Keratinocyte (primary cell): ENCODE results near the gene SUMO1. TPM values are rescaled to one million over a fixed set of nuclear protein-coding genes. Genes with fewer than 3 reads are reported as not detected.
A peak's percentile ranks its signal among the peaks of the same experiment; 100 is the strongest.

Experiments
- DNase-seq: peaks from one replicate; pipeline ENCODE4 v3.0.0-alpha.2; 2011; ENCODE audit warnings: low read depth, missing footprints, low spot score
- FAIRE-seq: peaks from 2 replicates; lab custom pipeline; 2011; peaks lifted over from hg19 to GRCh38; lab: Jason Lieb, UNC
- H2AFZ ChIP-seq: 2 replicates; pipeline ENCODE4 v1.6.0; 2012; ENCODE audit warnings: low read length, control low read depth, inconsistent platforms; ENCODE audit not compliant: control insufficient read depth
- H3K27ac ChIP-seq: 2 replicates; pipeline ENCODE4 v1.5.1; 2011; ENCODE audit warnings: low read length; ENCODE audit not compliant: control insufficient read depth, insufficient read depth
- H3K27me3 ChIP-seq: 3 replicates; pipeline ENCODE4 v1.6.0; 2011; ENCODE audit warnings: low read length; ENCODE audit not compliant: control insufficient read depth, insufficient read depth; ENCODE audit errors: extremely low read depth
- H3K36me3 ChIP-seq, 2 experiments: 2 replicates in 1 of 2; 3 replicates in 1 of 2; pipeline ENCODE4 v1.5.1; 2011; ENCODE audit warnings: low read length in 2 of 2, mild to moderate bottlenecking in 1 of 2; ENCODE audit not compliant: control insufficient read depth in 2 of 2, insufficient read depth in 2 of 2; ENCODE audit errors: extremely low read depth in 1 of 2
- H3K4me1 ChIP-seq: 3 replicates; pipeline ENCODE4 v1.5.1; 2011; ENCODE audit warnings: low read length; ENCODE audit not compliant: control insufficient read depth, insufficient read depth; ENCODE audit errors: extremely low read depth
- H3K4me2 ChIP-seq: 3 replicates; pipeline ENCODE4 v1.6.0; 2011; ENCODE audit warnings: low read depth, low read length; ENCODE audit not compliant: control insufficient read depth, insufficient read depth; ENCODE audit errors: extremely low read depth
- H3K4me3 ChIP-seq, 3 experiments: fragments of 200-600 bp in 1 of 3; sonication (generic) in 1 of 3; 2 replicates in 2 of 3; 3 replicates in 1 of 3; pipeline ENCODE4 v1.5.1; 2011 to 2016; ENCODE audit warnings: low read length in 3 of 3, mild to moderate bottlenecking in 3 of 3, control low read depth in 2 of 3, inconsistent platforms in 1 of 3, low read depth in 1 of 3, mixed read lengths in 1 of 3, mixed run types in 1 of 3, moderate library complexity in 1 of 3; ENCODE audit not compliant: control insufficient read depth in 2 of 3, insufficient read depth in 2 of 3; ENCODE audit errors: extremely low read depth in 1 of 3
- H3K79me2 ChIP-seq: 2 replicates; pipeline ENCODE4 v1.6.0; 2012; ENCODE audit warnings: low read length; ENCODE audit not compliant: control insufficient read depth, insufficient read depth
- H3K9ac ChIP-seq: 3 replicates; pipeline ENCODE4 v1.6.0; 2011; ENCODE audit warnings: low read length; ENCODE audit not compliant: control insufficient read depth, insufficient read depth; ENCODE audit errors: extremely low read depth
- H3K9me1 ChIP-seq: 3 replicates; pipeline ENCODE4 v1.6.0; 2011; ENCODE audit warnings: low read length; ENCODE audit not compliant: control insufficient read depth, insufficient read depth; ENCODE audit errors: extremely low read depth
- H3K9me3 ChIP-seq: 2 replicates; pipeline ENCODE4 v1.5.1; 2012; ENCODE audit warnings: low read depth, low read length; ENCODE audit not compliant: control insufficient read depth
- H4K20me1 ChIP-seq: 3 replicates; pipeline ENCODE4 v1.6.0; 2011; ENCODE audit warnings: low read length; ENCODE audit not compliant: control insufficient read depth, insufficient read depth; ENCODE audit errors: extremely low read depth
- EZH2 ChIP-seq: IDR thresholded peaks from one replicate; pipeline ENCODE4 v1.6.1; 2012; ENCODE audit warnings: inconsistent platforms, mild to moderate bottlenecking, low read length, moderate library complexity
- dilution Hi-C: fragments of 300-500 bp; cut with MboI; formaldehyde crosslinking; loops from one replicate; pipeline ENCODE4 v1.7.0; 2020; ENCODE audit warnings: low sequenced_read_pairs; ENCODE audit not compliant: extremely low pct_ligation_motif_present
- polyA minus RNA-seq, 3 experiments: library from RNA; depleted of rRNA, polyadenylated mRNA; stranded (reverse); fragments of >200 nt; gene quantifications; 1 replicate in 1 of 3; 2 replicates in 1 of 3; 3 replicates in 1 of 3; pipeline ENCODE4 v1.2.3, GENCODE V29; 2011
- polyA plus RNA-seq, 5 experiments: library from polyadenylated mRNA; depleted of rRNA in 3 of 5; stranded (reverse) in 3 of 5; stranded (forward) in 1 of 5; unstranded in 1 of 5; fragments of >200 nt; gene quantifications; 1 replicate in 1 of 5; 2 replicates in 3 of 5; 3 replicates in 1 of 5; pipeline versions ENCODE4 v1.2.1 to v1.2.3, GENCODE V29; 2011 to 2012; ENCODE audit warnings: missing spikeins in 2 of 5, low read depth in 1 of 5, low replicate concordance in 1 of 5
- TF ChIP-seq, protein P1 (sequence below), 3 experiments: IDR thresholded peaks in 1 of 3; conservative IDR thresholded peaks in 1 of 3; optimal IDR thresholded peaks in 1 of 3; 2 replicates in 2 of 3; 3 replicates in 1 of 3; pipeline versions ENCODE3 to v1.5.1; 2011; ENCODE audit warnings: low read length in 3 of 3, mild to moderate bottlenecking in 3 of 3, moderate library complexity in 2 of 3, control low read depth in 1 of 3, inconsistent platforms in 1 of 3; ENCODE audit not compliant: insufficient read depth in 2 of 3; ENCODE audit errors: extremely low read depth in 1 of 3

SUMO1 gene
- polyA plus RNA-seq: 88.2 to 179 TPM (median 100 TPM) in 3 replicates
- polyA plus RNA-seq (2011; ENCODE audit: low read depth): 66.9 TPM
- polyA plus RNA-seq (2011; cell fraction: cytosol; rRNA removed): 96.3 and 174 TPM in 2 replicates
- polyA plus RNA-seq (2011; cell fraction: nucleus; rRNA removed): 28.7 and 45.1 TPM in 2 replicates
- 116 and 146 TPM in 2 replicates for polyA plus RNA-seq (2012; ENCODE audit: low replicate concordance)
- polyA minus RNA-seq: 13.0 to 69.0 TPM (median 42.0 TPM) in 3 replicates
- 71.0 TPM for polyA minus RNA-seq (2011; cell fraction: cytosol; rRNA and poly(A)+ RNA removed)
- polyA minus RNA-seq (2011; cell fraction: nucleus; rRNA and poly(A)+ RNA removed): 16.0 and 26.8 TPM in 2 replicates

DNA sequence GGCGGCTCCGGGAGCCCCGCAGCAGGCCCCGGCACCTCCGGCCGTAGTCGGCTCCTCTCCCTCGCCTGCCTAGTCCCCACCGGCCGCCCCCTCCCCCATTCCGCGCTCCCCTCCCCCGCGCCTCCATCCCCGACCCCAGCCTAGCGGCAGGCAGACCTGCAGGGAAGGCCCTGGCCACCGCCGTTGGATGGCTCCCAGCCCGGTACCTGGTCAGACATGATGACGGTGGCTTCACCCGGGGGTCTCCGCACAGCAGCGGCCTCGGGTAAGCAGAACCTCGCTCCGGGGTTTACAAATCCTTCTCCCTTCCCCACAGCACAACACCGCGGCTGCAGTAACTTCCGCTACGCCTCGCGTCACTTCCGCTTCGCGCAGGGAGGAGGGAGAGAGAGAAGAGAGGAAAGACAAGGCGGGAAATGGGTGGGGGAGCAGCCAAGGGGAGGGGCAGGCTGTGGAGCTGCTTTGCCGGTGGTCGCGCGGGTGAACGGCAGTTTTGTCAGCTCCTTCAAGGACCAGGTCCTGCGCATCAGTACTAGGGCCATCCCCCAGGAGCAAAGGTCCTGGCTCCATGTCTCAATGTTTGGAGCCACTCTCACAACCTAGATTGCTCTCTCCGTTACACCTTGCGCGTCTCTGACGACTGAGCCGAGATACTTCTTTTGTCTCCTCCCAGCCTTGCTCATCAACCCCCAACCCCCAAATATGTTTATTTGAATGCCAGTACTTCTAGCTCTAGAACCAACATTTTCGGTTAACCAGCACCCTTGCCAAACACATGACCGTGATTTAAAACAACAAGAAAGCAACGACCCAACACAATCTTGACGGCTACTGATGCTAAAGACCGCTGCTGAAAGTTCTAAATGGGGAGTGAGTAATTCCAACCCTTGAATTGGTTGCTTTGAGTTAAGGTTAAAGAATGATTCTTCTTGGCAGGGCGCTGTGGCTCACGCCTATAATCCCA is at the start of gene SUMO1:
SUMO1 (minus strand) TSS at position 364 of the 964 bp plus-strand sequence; CDS start at position 218, 146 bp downstream.
- Histone ChIP-seq H3K79me2 (peaks cover 46% of the 10 kb centered on the region), H3K9me3 (no peaks in the 10 kb centered on the region), H3K27ac (peak within 1 kb of the TSS; percentile 80), H3K4me3 (peak within 1 kb of the TSS; percentile 86 to 97 (median 88)), H3K36me3 (no peaks in the 10 kb centered on the region), H3K9me1 (peaks cover 7% of the 10 kb centered on the region), H3K27me3 (no peaks in the 10 kb centered on the region), H2AFZ (peak within 1 kb of the TSS; percentile 99), H3K9ac (peak within 1 kb of the TSS; percentile 91), H3K4me1 (peaks cover 8% of the 10 kb centered on the region), H4K20me1 (peaks cover 12% of the 10 kb centered on the region), H3K4me2 (peak within 1 kb of the TSS; percentile 98)
- DNase-seq (peak; percentile 21), FAIRE-seq (peak; percentile 67)
- dilution Hi-C loops: no loop called here
- TF ChIP-seq, protein P1, sequence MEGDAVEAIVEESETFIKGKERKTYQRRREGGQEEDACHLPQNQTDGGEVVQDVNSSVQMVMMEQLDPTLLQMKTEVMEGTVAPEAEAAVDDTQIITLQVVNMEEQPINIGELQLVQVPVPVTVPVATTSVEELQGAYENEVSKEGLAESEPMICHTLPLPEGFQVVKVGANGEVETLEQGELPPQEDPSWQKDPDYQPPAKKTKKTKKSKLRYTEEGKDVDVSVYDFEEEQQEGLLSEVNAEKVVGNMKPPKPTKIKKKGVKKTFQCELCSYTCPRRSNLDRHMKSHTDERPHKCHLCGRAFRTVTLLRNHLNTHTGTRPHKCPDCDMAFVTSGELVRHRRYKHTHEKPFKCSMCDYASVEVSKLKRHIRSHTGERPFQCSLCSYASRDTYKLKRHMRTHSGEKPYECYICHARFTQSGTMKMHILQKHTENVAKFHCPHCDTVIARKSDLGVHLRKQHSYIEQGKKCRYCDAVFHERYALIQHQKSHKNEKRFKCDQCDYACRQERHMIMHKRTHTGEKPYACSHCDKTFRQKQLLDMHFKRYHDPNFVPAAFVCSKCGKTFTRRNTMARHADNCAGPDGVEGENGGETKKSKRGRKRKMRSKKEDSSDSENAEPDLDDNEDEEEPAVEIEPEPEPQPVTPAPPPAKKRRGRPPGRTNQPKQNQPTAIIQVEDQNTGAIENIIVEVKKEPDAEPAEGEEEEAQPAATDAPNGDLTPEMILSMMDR (optimal IDR thresholded peaks at IDR 0.05 in 1 of 3, IDR thresholded peaks at IDR 0.05 in 1 of 3, conservative IDR thresholded peaks at IDR 0.05 in 1 of 3; ENCODE audit: extremely low read depth in 1 of 3, insufficient read depth in 2 of 3, low read length in 3 of 3): no peak
- TF ChIP-seq EZH2: no peak

DNA sequence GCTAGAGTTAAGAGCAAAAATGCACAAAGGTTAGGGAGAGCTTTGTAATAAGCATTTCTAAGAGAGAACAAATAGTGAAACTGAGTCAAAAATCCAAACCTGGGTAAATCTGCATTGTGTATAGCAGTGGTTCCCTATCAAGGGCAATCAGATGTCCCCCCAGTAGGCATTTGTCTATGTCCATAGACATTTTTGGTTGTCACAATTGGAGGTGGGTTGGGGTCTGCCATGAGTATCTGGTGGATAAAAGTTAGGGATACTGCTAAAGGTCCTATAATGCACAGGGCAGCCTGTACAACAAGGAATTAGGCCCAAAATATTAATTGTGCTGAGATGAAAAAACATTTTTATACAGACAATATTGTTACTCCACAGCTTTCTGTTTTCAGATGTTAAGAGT is 48.2 kb upstream of the SUMO1 start:
- Histone ChIP-seq H3K9ac (no peak overlapping the region), H3K4me2 (no peak overlapping the region), H3K9me1 (no peaks in the 10 kb centered on the region), H4K20me1 (peaks cover 8% of the 10 kb centered on the region), H2AFZ (no peak overlapping the region), H3K36me3 (peaks cover 32 to 48% of the 10 kb centered on the region in 2 experiments), H3K27ac (no peak overlapping the region), H3K4me3 (no peak overlapping the region), H3K9me3 (no peaks in the 10 kb centered on the region), H3K27me3 (no peaks in the 10 kb centered on the region), H3K79me2 (peaks cover 36% of the 10 kb centered on the region), H3K4me1 (no peaks in the 10 kb centered on the region)
- TF ChIP-seq, protein P1 (optimal IDR thresholded peaks at IDR 0.05 in 1 of 3, IDR thresholded peaks at IDR 0.05 in 1 of 3, conservative IDR thresholded peaks at IDR 0.05 in 1 of 3; ENCODE audit: extremely low read depth in 1 of 3, insufficient read depth in 2 of 3, low read length in 3 of 3): no peak
- no peak for TF ChIP-seq EZH2
- no peak for DNase-seq
- dilution Hi-C loops: no loop called here
- no peak for FAIRE-seq
